BLaER1 (cell line): ENCODE results near the gene NETO1.

Source experiments
- H3K27ac ChIP-seq: shearing (Covaris generic); formaldehyde crosslinking; 2 replicates; pipeline ENCODE4 v1.8.1; 2022
- H3K27me3 ChIP-seq: shearing (Covaris generic); formaldehyde crosslinking; 2 replicates; pipeline ENCODE4 v1.8.1; 2022
- H3K36me3 ChIP-seq: shearing (Covaris generic); formaldehyde crosslinking; 2 replicates; pipeline ENCODE4 v1.8.1; 2022
- H3K4me1 ChIP-seq: shearing (Covaris generic); formaldehyde crosslinking; 2 replicates; pipeline ENCODE4 v1.8.1; 2022
- H3K4me2 ChIP-seq: shearing (Covaris generic); formaldehyde crosslinking; 2 replicates; pipeline ENCODE4 v1.8.1; 2022
- H3K4me3 ChIP-seq: shearing (Covaris generic); formaldehyde crosslinking; 2 replicates; pipeline ENCODE4 v1.8.1; 2022
- H3K9ac ChIP-seq: shearing (Covaris generic); formaldehyde crosslinking; 2 replicates; pipeline ENCODE4 v1.8.1; 2022
- H3K9me3 ChIP-seq: shearing (Covaris generic); formaldehyde crosslinking; 2 replicates; pipeline ENCODE4 v1.8.1; 2022
- H4K20me1 ChIP-seq: shearing (Covaris generic); formaldehyde crosslinking; 2 replicates; pipeline ENCODE4 v1.8.1; 2022
- Cebpa-rat ChIP-seq: shearing (Covaris generic); IDR thresholded peaks from 2 replicates; pipeline ENCODE4 v1.8.1; 2022

NETO1 gene

GRCh38 chr18:72742002-72742401 lies 125.8 kb downstream of the NETO1 start:
- Histone ChIP-seq H3K27me3 (no peaks in the 10 kb centered on the region), H3K4me3 (no peak overlapping the region), H3K4me2 (no peak overlapping the region), H4K20me1 (no peaks in the 10 kb centered on the region), H3K27ac (no peak overlapping the region), H3K36me3 (no peaks in the 10 kb centered on the region), H3K9me3 (no peaks in the 10 kb centered on the region), H3K9ac (no peak overlapping the region), H3K4me1 (no peaks in the 10 kb centered on the region)
- TF ChIP-seq Cebpa-rat, result no peak

GRCh38 chr18:72738136-72738535 lies 129.7 kb downstream of the NETO1 start:
- no peak overlapping the region for H3K4me2 ChIP-seq
- no peaks in the 10 kb centered on the region for H3K36me3 ChIP-seq
- no peak overlapping the region for H3K9ac ChIP-seq
- H3K4me1 ChIP-seq, result no peaks in the 10 kb centered on the region
- H4K20me1 ChIP-seq, result no peaks in the 10 kb centered on the region
- no peaks in the 10 kb centered on the region for H3K9me3 ChIP-seq
- no peak overlapping the region for H3K4me3 ChIP-seq
- no peaks in the 10 kb centered on the region for H3K27me3 ChIP-seq
- no peak overlapping the region for H3K27ac ChIP-seq
- TF ChIP-seq Cebpa-rat, result no peak

DNA sequence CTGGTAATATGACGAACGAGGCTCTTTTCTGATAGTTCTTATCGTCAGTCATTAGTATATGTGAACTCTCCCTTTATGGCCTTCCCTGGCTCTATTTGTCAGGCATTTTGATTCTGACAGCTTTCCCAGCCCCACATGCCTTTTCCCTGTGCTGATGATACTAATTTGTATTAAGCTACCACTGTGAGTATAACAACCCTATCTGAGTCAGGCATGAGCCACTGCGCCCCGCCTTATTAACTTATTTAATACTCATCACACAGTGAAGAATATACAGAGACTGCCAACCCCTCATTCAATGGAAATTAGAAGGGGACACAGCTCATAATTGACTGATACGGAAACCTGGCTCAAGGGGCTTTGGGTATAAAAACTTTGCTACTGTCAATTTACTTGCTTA lies 140.0 kb downstream of the NETO1 start:
- no peaks in the 10 kb centered on the region for H4K20me1 ChIP-seq
- H3K4me1 ChIP-seq, result no peaks in the 10 kb centered on the region
- TF ChIP-seq Cebpa-rat, result no peak
- H3K4me3 ChIP-seq, result no peak overlapping the region
- H3K9me3 ChIP-seq, result 0 out of 2 replicates have a peak, but pooled peaks cover 5% of the 10 kb centered on the region
- H3K4me2 ChIP-seq, result no peak overlapping the region
- H3K9ac ChIP-seq, result no peak overlapping the region
- no peaks in the 10 kb centered on the region for H3K27me3 ChIP-seq
- no peak overlapping the region for H3K27ac ChIP-seq
- H3K36me3 ChIP-seq, result no peaks in the 10 kb centered on the region

- Histone ChIP-seq H4K20me1 (no peaks in the 10 kb centered on the region), H3K9me3 (0 out of 2 replicates have a peak, but pooled peaks cover 5% of the 10 kb centered on the region), H3K4me2 (no peak overlapping the region), H3K9ac (no peak overlapping the region), H3K27ac (no peak overlapping the region), H3K4me3 (no peak overlapping the region), H3K36me3 (no peaks in the 10 kb centered on the region), H3K27me3 (no peaks in the 10 kb centered on the region), H3K4me1 (no peaks in the 10 kb centered on the region)
- TF ChIP-seq Cebpa-rat, result no peak
Measured at GRCh38 chr18:72727038-72727655, 140.6 kb downstream of the NETO1 start.

- H3K36me3 ChIP-seq, result no peaks in the 10 kb centered on the region
- H3K9me3 ChIP-seq, result 0 out of 2 replicates have a peak, but pooled peaks cover 5% of the 10 kb centered on the region
- no peak for TF ChIP-seq Cebpa-rat
- no peak overlapping the region for H3K4me3 ChIP-seq
- H4K20me1 ChIP-seq, result no peaks in the 10 kb centered on the region
- H3K27me3 ChIP-seq, result no peaks in the 10 kb centered on the region
- no peak overlapping the region for H3K4me2 ChIP-seq
- no peak overlapping the region for H3K9ac ChIP-seq
- H3K27ac ChIP-seq, result no peak overlapping the region
- H3K4me1 ChIP-seq, result no peaks in the 10 kb centered on the region
Measured at GRCh38 chr18:72726201-72726600, 141.6 kb downstream of the NETO1 start.

DNA sequence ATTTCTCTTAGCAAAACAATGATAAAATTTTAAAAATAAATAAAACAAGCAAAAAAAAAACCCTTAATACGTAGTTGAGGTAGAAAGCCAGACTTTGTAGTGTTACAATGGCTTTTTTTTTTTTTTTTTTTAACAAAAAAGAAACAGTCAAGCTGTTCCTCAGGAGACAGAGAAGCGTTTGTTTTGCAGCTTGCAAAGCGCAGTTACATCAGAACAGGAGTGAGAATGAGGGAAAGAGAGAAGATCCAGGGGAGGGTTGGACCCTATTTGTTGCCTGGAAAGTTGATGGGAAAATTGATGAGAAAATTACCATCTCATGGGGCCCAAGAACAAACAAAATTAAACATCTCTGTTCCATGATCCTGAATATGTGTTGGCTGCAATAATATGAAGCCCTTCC lies 146.5 kb downstream of the NETO1 start:
- Histone ChIP-seq H3K4me3 (no peak overlapping the region), H3K9ac (no peak overlapping the region), H3K27ac (no peak overlapping the region), H3K9me3 (0 out of 2 replicates have a peak, but pooled peaks cover 5% of the 10 kb centered on the region), H3K36me3 (no peaks in the 10 kb centered on the region), H3K4me1 (no peaks in the 10 kb centered on the region), H4K20me1 (no peaks in the 10 kb centered on the region), H3K27me3 (no peaks in the 10 kb centered on the region), H3K4me2 (no peak overlapping the region)
- TF ChIP-seq Cebpa-rat, result no peak

GRCh38 chr18:72720116-72720515 lies 147.7 kb downstream of the NETO1 start:
- Histone ChIP-seq H3K4me3 (no peak overlapping the region), H4K20me1 (no peaks in the 10 kb centered on the region), H3K9ac (no peak overlapping the region), H3K4me1 (no peaks in the 10 kb centered on the region), H3K36me3 (no peaks in the 10 kb centered on the region), H3K4me2 (no peak overlapping the region), H3K27me3 (no peaks in the 10 kb centered on the region), H3K9me3 (no peaks in the 10 kb centered on the region), H3K27ac (no peak overlapping the region)
- no peak for TF ChIP-seq Cebpa-rat

DNA sequence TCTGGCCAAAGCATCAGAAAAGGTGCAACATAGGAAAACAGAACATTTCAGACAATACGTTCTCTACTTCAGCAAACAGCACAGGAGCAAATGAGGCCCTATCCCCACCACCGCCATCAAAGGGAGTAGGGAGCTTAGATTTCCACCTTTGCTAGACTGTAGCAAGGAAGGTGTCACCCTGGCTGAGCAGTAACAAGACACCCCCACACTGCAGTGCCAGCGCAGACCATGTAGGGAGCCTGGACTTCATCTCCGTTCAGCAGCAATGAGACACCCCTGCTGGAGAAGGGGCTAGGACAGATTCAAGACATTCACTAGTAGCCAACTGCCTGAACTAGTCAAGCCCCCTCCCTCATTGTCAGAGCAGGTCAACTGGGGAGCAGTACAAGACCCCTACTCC lies 163.6 kb downstream of the NETO1 start:
- no peak overlapping the region for H3K27ac ChIP-seq
- no peaks in the 10 kb centered on the region for H4K20me1 ChIP-seq
- H3K27me3 ChIP-seq, result no peaks in the 10 kb centered on the region
- H3K4me2 ChIP-seq, result no peak overlapping the region
- H3K4me3 ChIP-seq, result no peak overlapping the region
- H3K9ac ChIP-seq, result no peak overlapping the region
- no peaks in the 10 kb centered on the region for H3K36me3 ChIP-seq
- no peak for TF ChIP-seq Cebpa-rat
- no peaks in the 10 kb centered on the region for H3K4me1 ChIP-seq
- no peaks in the 10 kb centered on the region for H3K9me3 ChIP-seq

DNA sequence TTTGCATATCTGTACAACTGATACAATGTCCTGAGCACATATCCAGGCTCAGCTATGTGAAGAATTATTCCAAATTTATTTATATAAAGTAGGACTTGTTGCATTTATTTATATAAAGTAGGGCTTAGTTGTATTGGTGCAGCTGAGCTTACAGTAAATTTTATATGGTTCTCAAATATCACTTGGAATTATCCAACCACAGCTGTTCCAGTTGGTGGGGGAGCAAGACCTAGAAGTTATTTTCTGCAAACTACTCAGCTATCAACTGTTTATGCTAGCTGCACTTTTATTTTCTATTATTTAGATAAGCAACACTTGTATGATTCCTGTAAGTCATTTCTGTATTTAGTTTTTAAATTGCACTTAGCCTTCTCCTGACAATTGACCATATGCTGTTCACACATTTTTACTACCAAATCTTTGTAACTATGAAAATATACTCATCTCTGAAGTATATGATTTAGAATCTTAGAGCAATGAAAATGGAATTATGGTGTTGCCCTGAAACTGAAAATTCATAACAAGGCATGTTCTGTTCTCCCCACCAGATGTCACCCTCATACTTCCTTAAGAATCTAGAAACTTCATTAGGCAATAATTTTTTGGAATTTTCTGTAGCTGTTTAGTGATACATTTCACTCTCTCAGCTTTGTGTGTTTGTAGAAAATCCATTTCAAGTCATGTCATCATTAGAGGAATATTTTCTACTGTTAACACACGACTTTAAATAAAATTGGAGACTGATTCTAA lies 166.7 kb downstream of the NETO1 start:
- Histone ChIP-seq H3K4me2 (no peak overlapping the region), H3K36me3 (no peaks in the 10 kb centered on the region), H3K9ac (no peak overlapping the region), H4K20me1 (no peaks in the 10 kb centered on the region), H3K4me3 (no peak overlapping the region), H3K4me1 (no peaks in the 10 kb centered on the region), H3K9me3 (no peaks in the 10 kb centered on the region), H3K27ac (no peak overlapping the region), H3K27me3 (no peaks in the 10 kb centered on the region)
- TF ChIP-seq Cebpa-rat, result no peak

- H3K27ac ChIP-seq, result no peak overlapping the region
Measured at GRCh38 chr18:72697706-72698105, 170.1 kb downstream of the NETO1 start.

More at GRCh38 chr18:72697706-72698105, 170.1 kb downstream of the NETO1 start:
- Histone ChIP-seq H3K4me2 (no peak overlapping the region), H3K9me3 (no peaks in the 10 kb centered on the region), H3K4me3 (no peak overlapping the region), H3K9ac (no peak overlapping the region), H3K4me1 (no peaks in the 10 kb centered on the region), H3K27me3 (no peaks in the 10 kb centered on the region), H4K20me1 (no peaks in the 10 kb centered on the region), H3K36me3 (no peaks in the 10 kb centered on the region)
- TF ChIP-seq Cebpa-rat, result no peak
